GM19372 (cell line): Measurements from ENCODE around the gene SFRP5.

Experiments used
- ATAC-seq: cut with Tn5 transposase; IDR thresholded peaks from one replicate; pipeline ENCODE4 v1.9.1; 2021; ENCODE audit warnings: mild to moderate bottlenecking, low read depth, moderate library complexity; ENCODE audit not compliant: unreplicated experiment

SFRP5 gene

DNA sequence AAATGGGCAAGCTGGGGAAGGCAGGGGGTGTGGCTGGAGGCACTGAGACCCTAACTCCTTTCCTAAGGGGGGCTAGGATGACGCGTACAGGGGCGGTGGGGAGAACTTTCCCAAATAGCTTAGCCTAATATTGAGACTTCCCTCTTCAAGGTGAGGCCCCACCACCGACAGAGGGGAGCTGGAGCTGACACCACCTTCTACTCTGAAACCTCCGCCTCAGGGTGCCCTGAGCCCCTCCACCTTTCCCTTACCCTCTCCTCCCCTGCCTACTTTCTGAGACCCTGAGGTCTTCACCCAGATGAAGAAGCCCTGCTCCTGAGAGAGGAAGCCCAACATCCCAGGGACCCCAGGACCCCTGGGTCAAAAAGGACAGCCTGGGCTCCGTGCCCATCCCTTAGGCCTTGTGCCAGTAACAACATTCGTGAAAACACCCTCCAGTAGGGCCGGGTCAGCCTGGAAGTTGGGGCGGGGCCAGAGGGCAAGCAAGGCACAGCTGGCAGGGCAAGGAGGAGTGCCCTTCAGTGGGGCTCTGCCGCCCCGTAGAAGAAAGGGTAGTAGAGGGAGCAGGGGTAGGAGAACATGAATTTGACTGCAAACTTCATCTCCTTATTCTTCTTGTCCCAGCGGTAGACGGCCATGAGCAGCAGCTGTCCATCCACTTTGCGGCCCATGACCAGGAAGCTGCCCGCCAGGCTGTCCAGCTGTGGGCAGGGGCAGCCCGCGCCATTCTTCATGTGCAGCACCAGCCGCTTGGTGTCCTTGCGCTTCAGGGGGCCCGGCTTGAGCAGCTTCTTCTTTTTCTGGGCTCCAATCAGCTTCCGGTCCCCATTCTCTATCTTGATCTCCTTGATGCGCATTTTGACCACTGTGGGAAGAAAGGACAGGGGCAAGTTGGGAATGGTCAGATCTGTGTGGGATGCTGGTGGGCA lies 4.5 kb downstream of the SFRP5 start:
- ATAC-seq: no peak

DNA sequence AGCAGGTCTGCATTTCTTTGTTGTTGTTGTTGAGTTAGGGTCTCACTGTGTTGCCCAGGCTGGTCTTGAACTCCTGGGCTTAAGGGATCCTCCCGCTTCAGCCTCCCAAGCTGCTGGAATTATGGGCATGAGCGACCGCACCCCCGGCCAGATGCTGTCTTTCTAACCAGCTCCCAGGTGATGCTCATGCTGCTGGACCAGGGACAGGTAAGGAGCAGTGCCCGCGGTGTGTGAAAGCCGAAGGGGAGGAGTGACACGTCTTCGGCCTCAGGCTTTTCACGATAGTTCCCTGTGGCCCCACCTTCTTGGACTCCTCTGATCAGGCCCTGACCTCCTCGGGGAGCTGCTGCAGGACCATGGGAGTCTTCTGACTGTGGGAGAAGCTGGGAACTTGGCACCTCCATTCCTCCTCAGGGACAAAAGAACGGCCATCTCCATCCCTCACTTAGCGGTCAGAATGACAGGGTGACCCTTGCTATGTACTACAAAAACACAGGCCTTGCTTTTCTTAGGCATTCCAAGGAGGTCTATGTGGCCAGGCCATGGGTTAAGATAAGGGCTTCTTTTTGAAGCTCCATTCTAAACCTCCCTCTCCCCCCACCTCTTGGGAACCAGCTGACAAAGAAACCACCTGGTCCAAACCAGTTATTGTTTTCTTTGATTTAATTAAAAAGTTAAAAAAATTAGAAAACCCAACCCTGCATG lies 5.5 kb downstream of the SFRP5 start:
- ATAC-seq: no peak

DNA sequence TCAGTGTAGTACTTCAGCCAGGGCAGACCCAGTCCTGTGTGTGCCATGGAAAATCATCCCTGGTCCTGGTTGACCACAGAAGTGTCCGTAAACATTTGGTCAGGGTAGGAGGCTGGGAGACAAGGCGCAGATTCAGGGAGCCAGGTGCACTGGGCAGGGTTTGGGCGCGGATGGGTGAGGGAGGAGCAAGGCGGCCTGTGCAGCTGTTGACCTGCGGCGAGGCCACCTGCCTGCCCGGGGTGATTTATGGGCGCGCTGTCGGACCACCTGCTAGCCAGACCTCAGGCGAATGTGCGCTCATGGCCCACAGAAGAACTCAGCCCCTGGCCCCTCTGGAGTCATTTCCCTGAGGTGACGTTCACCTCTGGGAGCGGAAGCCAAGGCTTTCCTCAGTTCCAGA lies 6.6 kb downstream of the SFRP5 start:
- no peak for ATAC-seq

DNA sequence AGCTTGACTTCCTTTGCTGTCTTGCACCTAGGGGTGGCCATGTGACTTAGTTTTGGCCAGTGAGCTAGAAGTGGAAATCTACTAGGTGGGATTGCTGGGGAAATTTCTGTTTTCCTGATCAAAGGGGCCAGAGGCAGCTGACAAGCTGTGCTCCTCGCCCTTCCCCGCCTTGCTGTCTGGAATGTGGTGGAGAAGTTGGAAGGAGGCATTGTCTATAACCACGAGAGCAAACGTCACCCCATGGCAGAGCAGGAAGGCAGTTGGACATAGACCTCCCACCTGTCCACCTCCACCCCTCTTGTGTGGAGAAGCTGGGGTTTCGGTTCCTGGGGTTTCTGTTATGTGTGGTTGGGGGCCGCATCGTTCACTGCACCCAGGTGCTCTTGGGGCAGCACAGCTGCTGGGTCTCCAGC lies 7.3 kb downstream of the SFRP5 start:
- no peak for ATAC-seq

DNA sequence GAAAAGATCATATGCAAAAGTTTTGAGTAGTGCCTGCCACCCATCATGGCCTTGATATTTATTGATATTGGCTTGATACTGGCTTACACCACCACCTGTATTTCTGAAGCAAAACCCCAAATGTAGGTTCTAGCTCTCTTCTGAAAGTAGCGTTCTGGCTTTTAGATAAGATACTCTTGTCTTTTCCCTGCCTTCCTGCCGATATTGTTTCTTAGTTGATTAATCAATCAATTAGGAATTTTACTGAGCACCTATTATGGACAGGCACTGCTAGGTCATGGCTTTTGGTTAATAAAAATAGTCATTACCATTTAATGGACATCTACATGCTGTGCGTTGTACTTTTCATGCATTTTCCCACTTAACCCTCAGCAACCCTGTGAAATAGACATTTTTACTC lies 7.9 kb downstream of the SFRP5 start:
- no peak for ATAC-seq

DNA sequence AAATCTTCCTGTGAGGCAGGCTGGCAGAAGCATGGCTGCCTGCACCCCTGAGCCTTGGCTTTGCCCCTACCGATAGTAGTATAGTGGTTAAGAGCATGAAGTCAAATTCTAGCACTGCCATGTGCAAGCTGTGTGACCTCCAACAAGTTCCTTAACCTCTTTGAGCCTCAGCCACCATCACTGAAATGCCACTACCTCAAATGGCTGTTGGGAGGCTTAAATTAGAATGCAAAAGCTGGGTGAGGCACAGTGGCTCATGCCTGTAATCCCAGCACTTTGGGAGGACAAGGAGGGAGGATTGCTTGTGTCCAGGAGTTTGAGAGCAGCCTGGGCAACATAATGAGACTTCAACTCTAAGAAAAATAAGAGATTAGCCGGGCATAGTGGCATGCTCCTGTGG lies 8.4 kb downstream of the SFRP5 start:
- ATAC-seq: no peak

DNA sequence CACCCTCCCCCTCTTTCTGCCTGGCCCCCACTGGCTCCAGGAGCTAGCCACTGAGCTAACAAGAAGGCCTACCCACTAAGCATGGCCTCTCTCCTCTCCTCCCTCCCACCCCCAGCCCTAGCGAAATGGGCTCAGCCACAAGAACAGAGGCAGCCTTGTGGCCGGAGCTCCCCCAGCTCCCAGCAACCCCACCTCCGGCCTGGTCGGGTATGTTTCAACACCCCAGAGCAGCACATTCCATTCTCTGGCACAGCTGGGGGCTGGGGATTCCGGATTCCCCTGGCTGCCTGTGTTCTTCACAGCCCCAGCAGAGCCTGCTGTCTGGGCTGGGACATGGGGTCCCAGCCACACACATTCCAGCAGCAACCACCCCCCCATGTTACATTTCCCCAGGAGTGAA lies 9.0 kb downstream of the SFRP5 start:
- no peak for ATAC-seq

DNA sequence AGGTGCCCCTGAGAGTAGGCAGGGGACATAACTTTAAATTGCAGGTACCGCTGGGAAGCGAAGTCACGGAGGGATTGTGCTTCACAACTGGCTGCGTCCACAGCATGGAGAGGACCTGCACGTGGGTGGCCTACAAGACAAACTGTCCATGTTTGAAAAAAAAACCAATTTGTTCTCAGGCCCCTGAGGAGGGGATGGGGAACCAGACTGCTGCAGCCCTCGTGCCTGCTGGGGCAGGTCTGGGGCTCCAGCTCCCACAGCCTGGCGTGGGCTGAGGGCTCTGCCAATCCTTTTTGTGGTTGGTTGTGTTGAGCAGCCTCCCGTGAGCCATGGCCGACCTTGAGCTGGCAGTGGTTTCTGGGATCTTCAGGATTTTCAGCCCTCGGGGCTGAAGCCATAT lies 9.7 kb downstream of the SFRP5 start:
- ATAC-seq: no peak

DNA sequence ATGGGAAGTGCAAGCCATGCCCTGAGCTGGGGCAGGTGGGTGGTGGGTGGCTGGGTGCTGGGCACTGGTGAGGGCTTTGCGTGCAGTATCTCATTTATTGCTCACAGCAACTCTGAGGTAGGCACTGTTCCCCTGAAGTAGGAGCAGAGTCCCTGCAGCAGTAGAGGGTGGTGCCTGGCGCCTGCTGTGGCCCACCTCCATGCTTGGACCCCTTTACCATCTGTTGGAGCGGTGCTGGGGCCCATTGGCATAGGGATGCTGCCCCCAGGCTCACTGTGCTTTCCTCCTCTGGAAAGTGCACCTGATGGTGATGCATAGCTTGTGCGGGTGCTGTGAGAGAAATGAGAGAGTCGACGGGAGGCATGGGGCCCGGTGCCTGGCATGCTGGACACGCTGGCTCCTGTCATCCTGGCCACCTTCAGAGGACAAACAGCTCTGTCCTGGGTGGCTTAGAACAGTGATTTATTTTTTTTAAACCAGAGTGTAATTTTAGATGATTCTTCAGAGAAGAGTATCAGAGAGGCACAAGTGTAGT lies 10.4 kb downstream of the SFRP5 start:
- ATAC-seq: no peak

DNA sequence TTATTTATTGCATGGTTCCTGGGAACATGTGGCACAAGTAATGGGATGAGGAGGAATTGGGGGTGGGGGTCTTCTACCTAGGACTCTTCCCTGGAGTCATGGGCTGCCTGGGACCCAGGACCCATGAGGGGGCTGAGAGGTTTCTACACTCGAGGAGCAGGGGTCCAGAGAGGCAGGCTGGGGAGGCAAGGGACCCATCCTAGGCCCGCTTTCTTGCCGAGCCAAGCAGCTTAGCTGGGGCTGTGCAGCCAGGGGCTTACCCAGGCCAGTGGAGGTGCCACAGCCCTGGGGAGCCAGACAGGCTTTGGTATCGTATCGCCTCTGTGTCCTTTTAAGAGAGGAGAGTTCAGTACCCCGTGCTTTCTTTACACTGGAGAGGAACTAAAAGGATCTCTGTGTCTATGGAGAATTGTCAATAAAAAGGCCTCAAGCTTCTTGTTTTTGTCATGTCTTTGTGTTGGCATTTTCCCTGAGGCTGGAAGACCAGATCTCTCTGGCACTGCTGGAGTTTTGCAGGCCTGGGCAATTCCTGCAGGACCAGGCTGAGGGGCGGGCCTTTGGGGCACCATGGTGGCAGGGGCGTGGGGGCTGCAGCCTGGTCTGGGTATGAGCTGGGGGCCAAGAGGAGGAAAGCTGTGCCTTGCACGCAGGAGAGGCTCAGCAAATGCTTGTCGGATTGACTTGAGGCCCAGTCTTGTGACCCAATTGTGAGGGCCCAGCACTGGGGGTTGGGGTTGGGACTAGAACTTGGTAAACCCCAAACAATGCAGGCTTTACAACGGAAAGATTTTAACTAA lies 11.1 kb downstream of the SFRP5 start:
- ATAC-seq: no peak

DNA sequence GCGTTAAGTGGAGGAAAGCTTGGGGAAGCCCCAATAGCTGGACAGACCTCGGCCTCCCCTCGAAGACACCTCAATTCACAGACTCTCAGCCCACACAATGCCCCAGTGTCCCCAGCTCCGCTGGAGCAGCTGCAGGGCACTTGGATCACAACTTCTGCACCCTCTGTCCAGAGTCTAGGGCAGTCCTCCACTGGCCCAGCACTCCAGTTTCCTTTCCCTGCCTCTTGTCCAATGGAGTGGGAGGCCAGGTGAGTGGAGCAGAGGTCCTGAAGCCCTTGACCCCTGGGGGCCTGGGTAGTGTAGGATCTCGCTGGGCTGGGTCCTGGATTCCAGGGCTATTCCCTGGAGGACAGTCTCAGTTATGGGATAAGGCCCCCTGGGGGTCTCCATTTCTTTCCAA lies 11.9 kb downstream of the SFRP5 start:
- no peak for ATAC-seq

DNA sequence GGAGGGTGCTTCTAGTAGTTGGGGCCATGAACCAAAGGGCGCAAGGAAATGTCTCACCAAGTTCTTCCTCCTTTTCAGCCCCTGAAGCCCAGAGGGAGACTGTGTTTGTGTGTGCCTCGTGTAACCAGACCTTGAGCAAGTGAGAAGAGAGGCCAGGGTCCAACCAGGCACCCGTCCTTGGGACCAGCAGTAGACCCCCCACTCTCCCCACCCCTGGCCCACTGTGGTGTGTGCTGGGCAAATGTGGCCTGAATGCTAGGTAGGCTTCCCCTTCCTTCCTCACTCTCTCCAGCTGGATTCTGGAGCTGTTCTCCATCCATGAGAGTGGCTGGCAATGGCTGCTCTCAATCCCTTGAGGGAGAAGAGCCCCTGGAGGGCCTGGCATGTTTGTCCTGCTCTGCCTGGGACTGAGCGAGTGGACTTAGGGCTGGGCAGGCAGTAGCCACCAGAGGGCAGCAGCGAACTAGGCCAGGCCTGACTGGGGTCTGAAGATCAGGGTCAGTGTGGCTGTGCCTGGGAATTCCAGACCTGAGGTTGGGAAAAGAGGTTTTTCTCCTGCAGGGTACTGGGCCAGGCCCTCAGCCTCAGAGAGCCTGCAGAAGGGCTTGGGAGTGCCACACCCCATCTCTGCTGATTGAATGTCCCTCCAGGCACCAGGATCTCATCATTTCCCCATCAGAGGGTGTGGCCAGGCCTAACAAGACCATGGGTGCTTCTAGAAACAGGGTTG lies 12.5 kb downstream of the SFRP5 start:
- ATAC-seq: no peak

DNA sequence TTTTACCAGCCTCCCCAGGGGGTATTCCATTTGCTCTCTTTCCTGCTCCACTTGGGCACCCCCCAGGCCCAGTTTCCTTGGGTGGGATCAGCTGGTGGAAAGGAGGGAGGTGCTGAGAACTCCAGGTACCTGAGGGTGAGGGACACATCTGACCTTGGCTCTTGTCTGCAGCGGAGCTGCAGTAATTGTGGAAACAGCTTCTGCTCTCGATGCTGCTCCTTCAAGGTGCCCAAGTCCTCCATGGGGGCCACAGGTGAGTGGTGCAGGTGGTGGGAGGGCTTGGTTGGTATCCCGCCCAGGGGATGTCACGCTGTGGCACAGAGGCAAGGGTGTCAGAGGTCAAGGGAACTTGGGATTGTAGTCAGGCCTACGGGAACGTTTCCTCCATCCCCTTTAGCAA lies 14.3 kb downstream of the SFRP5 start:
- ATAC-seq: no peak

DNA sequence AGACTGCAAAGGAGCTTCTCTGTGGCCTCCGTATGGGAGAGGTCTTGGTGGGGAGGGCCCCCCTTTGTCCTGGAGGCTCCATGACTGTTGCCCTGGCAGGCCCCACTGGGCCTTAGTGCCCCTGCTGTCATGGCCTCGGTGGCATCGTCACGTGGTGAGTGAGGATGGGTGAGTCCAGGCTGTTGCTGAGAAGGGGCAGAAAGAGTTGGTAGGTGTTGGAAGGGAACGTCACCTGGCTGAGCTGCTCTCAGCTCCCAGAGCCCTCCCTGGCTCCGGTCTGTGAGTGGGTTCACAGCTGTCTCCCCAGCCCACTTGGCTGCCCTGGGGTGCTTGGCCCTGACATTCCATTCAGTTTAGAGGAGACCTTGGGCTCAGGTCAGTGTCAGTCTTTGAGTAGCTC lies 16.1 kb downstream of the SFRP5 start:
- ATAC-seq: no peak

DNA sequence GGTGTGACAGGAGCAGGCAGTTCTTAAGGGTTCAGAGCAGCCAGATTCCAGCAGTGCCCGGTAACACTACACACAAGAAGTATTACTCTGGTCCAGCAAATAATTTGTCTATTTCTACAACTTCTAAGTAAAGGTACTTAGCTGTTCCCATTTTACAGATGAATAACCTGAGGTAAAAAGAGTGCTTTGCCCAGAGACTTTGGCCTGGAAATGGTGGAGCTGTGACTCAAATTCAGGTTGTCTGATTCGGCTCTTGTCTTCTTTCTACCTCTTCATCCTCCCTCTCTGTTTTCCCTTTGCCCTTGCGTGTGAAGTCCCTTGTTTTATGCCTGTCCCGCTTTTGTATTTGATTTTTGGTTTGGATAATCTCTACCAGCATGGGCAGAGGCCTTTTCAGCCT lies 17.1 kb downstream of the SFRP5 start:
- no peak for ATAC-seq

DNA sequence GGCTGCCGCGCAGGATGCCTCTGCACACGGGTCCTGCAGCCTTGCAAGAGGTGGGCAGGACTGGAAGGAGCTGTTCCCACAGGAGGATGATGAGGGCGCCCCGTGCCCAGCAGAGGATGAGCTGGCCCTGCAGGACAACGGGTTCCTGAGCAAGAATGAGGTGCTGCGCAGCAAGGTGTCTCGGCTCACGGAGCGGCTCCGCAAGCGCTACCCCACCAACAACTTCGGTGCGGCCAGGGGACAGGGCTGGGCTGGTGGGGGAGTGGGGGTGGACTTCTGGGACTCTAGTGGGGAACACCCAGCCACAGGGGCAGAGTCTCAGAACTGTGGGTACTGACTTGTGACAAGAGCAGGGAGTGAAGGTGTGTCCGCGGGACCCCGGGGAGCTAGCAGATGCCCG lies 18.8 kb downstream of the SFRP5 start:
- no peak for ATAC-seq

DNA sequence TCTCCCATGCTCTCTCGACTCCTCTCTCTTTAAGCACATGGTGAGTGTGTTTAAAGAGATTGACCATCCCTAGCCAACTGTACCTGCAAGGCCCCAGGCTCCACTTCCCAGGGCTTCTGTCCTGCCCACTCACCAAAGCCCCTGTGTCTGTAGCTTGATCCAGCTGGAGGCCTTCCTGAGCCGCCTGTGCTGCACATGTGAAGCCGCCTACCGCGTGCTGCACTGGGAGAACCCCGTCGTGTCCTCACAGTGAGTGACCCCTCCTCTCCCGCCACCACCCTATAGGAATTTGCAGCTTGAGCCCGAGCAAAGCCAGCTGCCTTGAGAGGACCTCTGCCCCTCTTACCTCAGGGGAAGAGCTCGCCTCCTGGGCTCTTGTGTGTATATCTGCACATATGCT lies 23.7 kb downstream of the SFRP5 start:
- ATAC-seq: no peak

DNA sequence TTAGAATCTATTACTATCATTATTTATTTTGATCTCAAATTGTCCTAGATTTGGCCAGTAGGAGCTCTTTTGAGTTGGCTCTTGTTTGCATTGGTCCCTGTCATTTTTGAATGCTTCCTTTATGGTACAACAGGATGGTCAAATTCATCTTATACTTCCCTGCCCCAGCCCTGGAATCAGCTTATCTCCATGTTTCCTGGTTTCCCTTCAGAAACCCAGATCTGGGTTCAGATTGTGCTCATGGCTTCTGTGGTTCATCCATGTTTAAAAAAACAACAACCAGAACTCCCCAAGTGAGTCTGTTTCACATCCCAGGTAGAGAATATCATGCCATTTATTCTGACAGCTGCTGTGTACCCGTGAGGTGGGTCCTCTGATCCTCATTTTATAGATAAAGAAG lies 24.2 kb downstream of the SFRP5 start:
- ATAC-seq: no peak

DNA sequence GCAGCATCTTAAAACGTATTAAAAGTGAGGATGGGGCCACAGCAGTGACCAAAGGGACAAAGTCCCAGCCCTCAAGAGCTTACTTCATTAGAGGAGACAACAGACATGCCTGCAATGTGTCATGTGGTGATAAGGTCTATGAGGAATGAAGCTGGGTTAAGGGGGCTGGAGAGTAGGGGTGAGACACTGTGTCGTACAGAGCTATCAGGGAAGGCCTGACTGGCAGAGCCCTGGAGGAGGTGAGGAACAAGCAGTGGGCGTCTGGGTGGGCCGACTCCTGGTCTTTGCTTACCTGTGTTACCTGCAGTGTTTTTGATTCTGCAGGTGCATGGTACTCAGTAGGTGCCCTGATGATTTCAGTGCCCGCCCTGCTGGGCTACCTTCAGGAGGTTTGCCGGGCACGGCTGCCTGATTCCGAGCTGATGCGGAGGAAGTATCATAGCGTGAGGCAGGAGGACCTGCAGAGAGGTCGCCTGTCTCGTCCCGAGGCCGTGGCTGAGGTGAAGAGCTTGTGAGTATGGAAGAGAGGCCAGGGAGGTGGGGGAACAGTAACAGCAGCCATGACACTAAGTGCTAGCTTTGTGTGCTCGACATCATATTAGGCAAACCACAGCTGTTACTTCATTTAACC lies 27.3 kb downstream of the SFRP5 start:
- ATAC-seq: no peak
